GM12878 (cell line): ENCODE data around the gene CCL2. TPM values are rescaled to one million over a fixed set of nuclear protein-coding genes. Genes with fewer than 3 reads are reported as not detected.

Source experiments
- ATAC-seq: fragments of 200-7000 bp; cut with Tn5 transposase; 3 replicates; pipeline ENCODE4 v1.9.1; 2020; ENCODE audit warnings: mild to moderate bottlenecking, moderate library complexity
- BruUV-seq: library from RNA; stranded (reverse); fragments of 400-500 nt; replicated peaks from 2 replicates; lab custom pipeline; 2021; lab: Mats Ljungman, UMichigan
- CTCF ChIA-PET: fragments of 300-600 bp; sonication (Branson Sonifier 250); formaldehyde crosslinking; extraction: SDS; loops from one replicate; lab custom pipeline; 2021; ENCODE audit warnings: inconsistent platforms; lab: Yijun Ruan, JAX
- POLR2A ChIA-PET: fragments of 350-600 bp; formaldehyde crosslinking; extraction: SDS; loops from one replicate; lab custom pipeline; 2021; ENCODE audit warnings: inconsistent platforms; lab: Charles Lee
- RAD21 ChIA-PET: fragments of 300-600 bp; sonication (Branson Sonifier 250); formaldehyde crosslinking; loops from one replicate; lab custom pipeline; 2023; ENCODE audit warnings: antibody characterized with exemption; ENCODE audit not compliant: unreplicated experiment; lab: Charles Lee
- SMC1A ChIA-PET: fragments of 300-600 bp; sonication (Branson Sonifier 250); formaldehyde crosslinking; loops from one replicate; lab custom pipeline; 2023; ENCODE audit not compliant: unreplicated experiment, uncharacterized antibody; lab: Charles Lee
- DNase-seq: peaks from one replicate; pipeline ENCODE4 v3.0.0-alpha.2; 2011; ENCODE audit warnings: low read depth, low spot score
- FAIRE-seq: peaks from 3 replicates; lab custom pipeline; 2011; peaks lifted over from hg19 to GRCh38; lab: Jason Lieb, UNC
- H2AFZ ChIP-seq: 2 replicates; pipeline ENCODE4 v1.6.0; 2011; ENCODE audit warnings: low read depth, low read length, control low read depth; ENCODE audit not compliant: control insufficient read depth
- H3K27ac ChIP-seq: 2 replicates; pipeline ENCODE4 v1.5.1; 2011; ENCODE audit warnings: control low read depth; ENCODE audit not compliant: control insufficient read depth, insufficient read depth
- H3K27me3 ChIP-seq, 2 experiments: replicated peaks in 1 of 2; 2 replicates each; pipeline versions ENCODE4 v1.6.0 to v1.6.1; 2011; ENCODE audit warnings: low read length in 1 of 2; ENCODE audit not compliant: control insufficient read depth in 2 of 2, insufficient read depth in 2 of 2
- H3K36me3 ChIP-seq, 2 experiments: 2 replicates each; pipeline ENCODE4 v1.5.1; 2011; ENCODE audit warnings: low read length in 1 of 2; ENCODE audit not compliant: control insufficient read depth in 2 of 2, insufficient read depth in 2 of 2
- H3K4me1 ChIP-seq: 2 replicates; pipeline ENCODE4 v1.6.1; 2011; ENCODE audit warnings: mild to moderate bottlenecking, low read length, moderate library complexity, mixed read lengths; ENCODE audit not compliant: control insufficient read depth, insufficient read depth
- H3K4me2 ChIP-seq: 2 replicates; pipeline ENCODE4 v1.6.0; 2011; ENCODE audit warnings: control low read depth; ENCODE audit not compliant: control insufficient read depth, insufficient read depth
- H3K4me3 ChIP-seq: fragments of 200-600 bp; sonication (generic); 2 replicates; pipeline ENCODE4 v1.5.1; 2016
- H3K79me2 ChIP-seq: 2 replicates; pipeline ENCODE4 v1.6.0; 2011; ENCODE audit warnings: low read length; ENCODE audit not compliant: control insufficient read depth, insufficient read depth
- H3K9ac ChIP-seq: 2 replicates; pipeline ENCODE4 v1.8.0; 2011; ENCODE audit warnings: low read length, control low read depth, mixed read lengths; ENCODE audit not compliant: control insufficient read depth, insufficient read depth
- H3K9me3 ChIP-seq: replicated peaks from 3 replicates; pipeline ENCODE4 v1.5.1; 2011; ENCODE audit warnings: mild to moderate bottlenecking, low read length; ENCODE audit not compliant: control insufficient read depth, insufficient read depth
- H4K20me1 ChIP-seq: 2 replicates; pipeline ENCODE4 v1.6.0; 2011; ENCODE audit not compliant: control insufficient read depth, insufficient read depth
- BHLHE40 ChIP-seq, 2 experiments: fragments of 450-650 bp in 1 of 2; IDR thresholded peaks; 2 replicates each; pipeline ENCODE4 v1.6.1; 2011 to 2017; ENCODE audit warnings: low read depth in 2 of 2, borderline replicate concordance in 1 of 2, improper control_type of control experiment in 1 of 2, low read length in 1 of 2, mild to moderate bottlenecking in 1 of 2
- CUX1 ChIP-seq: IDR thresholded peaks from 2 replicates; pipeline ENCODE4 v1.6.1; 2012; ENCODE audit warnings: improper control_type of control experiment, low read depth, low read length; ENCODE audit not compliant: insufficient replicate concordance
- EGR1 ChIP-seq, 2 experiments: IDR thresholded peaks; 1 replicate in 1 of 2; 2 replicates in 1 of 2; pipeline ENCODE4 v1.6.1; 2011 to 2012; ENCODE audit warnings: low read depth in 2 of 2, low read length in 2 of 2, borderline replicate concordance in 1 of 2, mild to moderate bottlenecking in 1 of 2, moderate library complexity in 1 of 2
- JUND ChIP-seq: IDR thresholded peaks from 2 replicates; pipeline ENCODE4 v1.6.1; 2012; ENCODE audit warnings: low read depth, mild to moderate bottlenecking, low read length, improper control_type of control experiment, moderate library complexity
- LARP7 ChIP-seq: fragments of 450-650 bp; IDR thresholded peaks from 2 replicates; pipeline ENCODE4 v1.6.1; 2017; ENCODE audit warnings: mild to moderate bottlenecking
- NFYA ChIP-seq: IDR thresholded peaks from 2 replicates; pipeline ENCODE4 v1.6.1; 2011; ENCODE audit warnings: low read depth, mild to moderate bottlenecking, low read length, improper control_type of control experiment, borderline replicate concordance
- NR2C1 ChIP-seq: fragments of 450-650 bp; IDR thresholded peaks from 2 replicates; pipeline ENCODE4 v1.6.1; 2017; ENCODE audit warnings: antibody characterized with exemption, mild to moderate bottlenecking, moderate library complexity
- RFX5 ChIP-seq: IDR thresholded peaks from 2 replicates; pipeline ENCODE4 v1.6.1; 2011; ENCODE audit warnings: low read depth, low read length, improper control_type of control experiment
- STAT1 ChIP-seq: fragments of 450-650 bp; conservative IDR thresholded peaks from 2 replicates; pipeline ENCODE4 v1.6.1; 2014; ENCODE audit warnings: antibody characterized with exemption, mild to moderate bottlenecking
- TCF7 ChIP-seq: IDR thresholded peaks from 2 replicates; pipeline ENCODE4 v1.6.1; 2014; ENCODE audit warnings: antibody characterized with exemption, borderline replicate concordance
- YY1 ChIP-seq: IDR thresholded peaks from 2 replicates; pipeline ENCODE4 v1.6.1; 2011; ENCODE audit warnings: low read depth, mild to moderate bottlenecking, low read length
- ZNF687 ChIP-seq: fragments of 450-650 bp; IDR thresholded peaks from 2 replicates; pipeline ENCODE4 v1.6.1; 2017; ENCODE audit warnings: mild to moderate bottlenecking, moderate library complexity
- WGBS: methylation state at CpG from one replicate; pipeline ENCODE4 v1.1.6; 2016; ENCODE audit warnings: low lambda C conversion rate; ENCODE audit not compliant: insufficient replicate concordance, insufficient coverage; ENCODE audit errors: missing lambda C conversion rate; 5-methylcytosine and 5-hydroxymethylcytosine counted together
- in situ Hi-C: fragments of 300-500 bp; cut with MboI; formaldehyde crosslinking; loops from 9 replicates; pipeline ENCODE4 v1.14.3; 2018; ENCODE audit warnings: mixed read lengths
- intact Hi-C: fragments of 100-400 bp; cut with micrococcal nuclease; formaldehyde crosslinking; loops from one replicate; pipeline ENCODE4 v1.14.2; 2022; ENCODE audit not compliant: unreplicated experiment
- polyA plus RNA-seq, 11 experiments: library from polyadenylated mRNA; depleted of rRNA in 4 of 11; unstranded in 6 of 11; stranded (reverse) in 5 of 11; fragments of >200 nt; fragmentation: Nextera tagmentation in 4 of 11; fragmentation: Illumina TruSeq in 1 of 11; extraction: Ambion mirVana in 4 of 11; extraction: Trizol in 1 of 11; gene quantifications; 1 replicate in 1 of 11; 2 replicates in 10 of 11; pipeline versions ENCODE4 v1.2.1 to v1.2.3, GENCODE V29; 2011 to 2016; ENCODE audit warnings: inconsistent platforms in 2 of 11, missing spikeins in 2 of 11, low read depth in 1 of 11
- total RNA-seq, 4 experiments: library from RNA; depleted of rRNA in 3 of 4; stranded (reverse); fragments of >200 nt in 3 of 4; fragmentation: Illumina TruSeq in 1 of 4; extraction: Trizol in 1 of 4; gene quantifications; 2 replicates each; pipeline versions ENCODE4 v1.2.1 to v1.2.3, GENCODE V29; 2013 to 2021

Gene CCL2
- total and polyA plus RNA-seq, 10 of the 15 experiments (the other 5 are each of a cell fraction or from before 2014, with no cell fraction given), result 0.16 to 0.18 TPM; not detected in 8

GRCh38 chr17:34218748-34219147, 36.3 kb upstream of the CCL2 start:
- no peak for ATAC-seq
- no peak overlapping the region for H2AFZ ChIP-seq

More at GRCh38 chr17:34218748-34219147, 36.3 kb upstream of the CCL2 start:
- no peaks in the 10 kb centered on the region for H3K79me2 ChIP-seq
- ChIA-PET SMC1A (no interaction called here), CTCF (interaction anchor here (1.8 kb wide), 1 partner anchor 143 kb away, joined by 6 read pairs; no protein-coding TSS in a partner anchor), RAD21 (interaction anchor here (0.9 kb wide), 1 partner anchor 143 kb away, joined by 3 read pairs; no protein-coding TSS in a partner anchor), POLR2A (no interaction called here)
- FAIRE-seq (no peak), DNase-seq (no peak)
- intact Hi-C loops (no loop called here), in situ Hi-C loops (loop anchor here (25.0 kb wide), 1 partner anchor 894 kb away; the partner anchor contains the start of genes FNDC8 and RAD51D)
- no peaks in the 10 kb centered on the region; a peak in 2 of 4 replicates for H3K27me3 ChIP-seq
- H3K36me3 ChIP-seq, result no peaks in the 10 kb centered on the region
- BruUV-seq, result no TSS peak
- H3K9me3 ChIP-seq, result no peaks in the 10 kb centered on the region; the same call in 2 of the 3 replicates
- no peaks in the 10 kb centered on the region for H3K4me1 ChIP-seq
- no peak overlapping the region for H3K4me2 ChIP-seq
- 92% methylated on average over 1 of the region's 1 CpG for WGBS
- no peaks in the 10 kb centered on the region; the same call in 1 of the 2 replicates for H4K20me1 ChIP-seq
- H3K4me3 ChIP-seq, result no peak overlapping the region
- no peak overlapping the region for H3K9ac ChIP-seq
- TF ChIP-seq ZNF687, result no peak
- no peak for TF ChIP-seq CUX1
- no peak for TF ChIP-seq TCF7
- TF ChIP-seq NFYA, result no peak
- TF ChIP-seq LARP7, result no peak
- no peak for TF ChIP-seq NR2C1
- no peak for TF ChIP-seq BHLHE40 (IDR thresholded peaks at IDR 0.05; ENCODE audit: borderline replicate concordance in 1 of 2, low read depth in 2 of 2, low read length in 1 of 2)
- no peak for TF ChIP-seq EGR1 (IDR thresholded peaks at IDR 0.05; ENCODE audit: borderline replicate concordance in 1 of 2, low read depth in 2 of 2, low read length in 2 of 2)
- TF ChIP-seq STAT1, result no peak
- TF ChIP-seq RFX5, result no peak
- no peak for TF ChIP-seq YY1
- TF ChIP-seq JUND, result no peak
- no peak overlapping the region for H3K27ac ChIP-seq
